GM23248 (cell line): Measurements from ENCODE around the gene PSMD4. TPM values are rescaled to one million over a fixed set of nuclear protein-coding genes. Genes with fewer than 3 reads are reported as not detected.

Source experiments
- DNase-seq: peaks from one replicate; pipeline ENCODE4 v3.0.0-alpha.2; 2015
- H2AFZ ChIP-seq: fragments of 200-600 bp; sonication (generic); 2 replicates; pipeline ENCODE4 v1.6.1; 2016; ENCODE audit warnings: antibody characterized with exemption
- H3F3A ChIP-seq: fragments of 200-600 bp; sonication (generic); 2 replicates; pipeline ENCODE4 v1.6.1; 2016; ENCODE audit warnings: mild to moderate bottlenecking, antibody characterized with exemption, mixed run types; ENCODE audit not compliant: insufficient read depth
- H3K27ac ChIP-seq: fragments of 200-600 bp; sonication (generic); 2 replicates; pipeline ENCODE4 v1.5.1; 2016; ENCODE audit warnings: mild to moderate bottlenecking
- H3K27me3 ChIP-seq: fragments of 200-600 bp; sonication (generic); replicated peaks from 2 replicates; pipeline ENCODE4 v1.6.1; 2016; ENCODE audit warnings: mild to moderate bottlenecking; ENCODE audit not compliant: insufficient read depth
- H3K36me3 ChIP-seq: fragments of 200-600 bp; sonication (generic); 2 replicates; pipeline ENCODE4 v1.6.1; 2016; ENCODE audit warnings: low read depth, mild to moderate bottlenecking
- H3K4me1 ChIP-seq: fragments of 200-600 bp; sonication (generic); 2 replicates; pipeline ENCODE4 v1.6.1; 2016; ENCODE audit warnings: mild to moderate bottlenecking; ENCODE audit not compliant: insufficient read depth
- H3K4me2 ChIP-seq: fragments of 200-600 bp; sonication (generic); one replicate; pipeline ENCODE4 v1.6.1; 2016; ENCODE audit warnings: mild to moderate bottlenecking; ENCODE audit not compliant: unreplicated experiment
- H3K4me3 ChIP-seq: fragments of 200-600 bp; sonication (generic); 2 replicates; pipeline ENCODE4 v1.5.1; 2016; ENCODE audit warnings: mild to moderate bottlenecking
- H3K79me2 ChIP-seq: fragments of 200-600 bp; sonication (generic); 2 replicates; pipeline ENCODE4 v1.6.1; 2016; ENCODE audit warnings: mild to moderate bottlenecking; ENCODE audit not compliant: insufficient read depth
- H3K9ac ChIP-seq: fragments of 200-600 bp; sonication (generic); 2 replicates; pipeline ENCODE4 v1.6.1; 2016; ENCODE audit warnings: mild to moderate bottlenecking
- H3K9me2 ChIP-seq: fragments of 200-600 bp; sonication (generic); 2 replicates; pipeline ENCODE4 v1.6.1; 2016; ENCODE audit warnings: mixed run types, mild to moderate bottlenecking, moderate library complexity; ENCODE audit not compliant: insufficient read depth
- H3K9me3 ChIP-seq: fragments of 200-600 bp; sonication (generic); one replicate; pipeline ENCODE4 v1.6.1; 2017; ENCODE audit warnings: low read depth
- H4K20me1 ChIP-seq: fragments of 200-600 bp; sonication (generic); 2 replicates; pipeline ENCODE4 v1.6.0; 2016; ENCODE audit not compliant: insufficient read depth
- EZH2 ChIP-seq: fragments of 200-600 bp; sonication (generic); IDR thresholded peaks from 2 replicates; pipeline ENCODE4 v1.6.1; 2018; ENCODE audit warnings: antibody characterized with exemption, mild to moderate bottlenecking; ENCODE audit not compliant: insufficient read depth, poor library complexity, severe bottlenecking
- EZH2phosphoT487 ChIP-seq: fragments of 200-600 bp; sonication (generic); IDR thresholded peaks from 2 replicates; pipeline ENCODE4 v1.6.1; 2018; ENCODE audit warnings: antibody characterized with exemption, moderate library complexity, mild to moderate bottlenecking, low read depth; ENCODE audit not compliant: insufficient read depth
- WGBS, 2 experiments: methylation state at CpG; one replicate each; pipeline ENCODE4 v1.1.6; 2015 to 2017; ENCODE audit warnings: low lambda C conversion rate in 2 of 2, low coverage in 1 of 2; ENCODE audit errors: missing lambda C conversion rate in 2 of 2; 5-methylcytosine and 5-hydroxymethylcytosine counted together
- in situ Hi-C: fragments of 300-500 bp; cut with MboI; formaldehyde crosslinking; loops from 2 replicates; pipeline ENCODE4 v1.15.0; 2020
- polyA plus RNA-seq: library from polyadenylated mRNA; unstranded; fragments of >200 nt; fragmentation: Nextera tagmentation; extraction: Ambion mirVana; gene quantifications from 2 replicates; pipeline ENCODE4 v1.2.1, GENCODE V29; 2016
- total RNA-seq: library from RNA; depleted of rRNA; stranded (reverse); fragments of >200 nt; shearing (Covaris generic); gene quantifications from 2 replicates; pipeline ENCODE4 v1.2.3, GENCODE V29; 2014

PSMD4 gene
- total and polyA plus RNA-seq, 2 experiments from 2014 or later = 130 to 166 TPM

GRCh38 chr1:151265446-151266236 lies 11.1 kb downstream of the PSMD4 start:
- Histone ChIP-seq H3K27ac (no peak overlapping the region), H4K20me1 (no peaks in the 10 kb centered on the region), H3K9me3 (no peaks in the 10 kb centered on the region), H3K79me2 (peaks cover 32% of the 10 kb centered on the region), H3K9me2 (no peaks in the 10 kb centered on the region), H2AFZ (no peak overlapping the region), H3F3A (no peaks in the 10 kb centered on the region; the same call in 1 of the 2 replicates), H3K9ac (no peak overlapping the region), H3K4me2 (no peak overlapping the region), H3K4me3 (no peak overlapping the region), H3K36me3 (peaks cover 33% of the 10 kb centered on the region; the same call in 1 of the 2 replicates), H3K4me1 (no peaks in the 10 kb centered on the region), H3K27me3 (no peaks in the 10 kb centered on the region)
- in situ Hi-C loops = no loop called here
- WGBS, 2 experiments = 86 to 88% methylated on average over 14 of the region's 14 CpGs
- TF ChIP-seq EZH2phosphoT487 (no peak), EZH2 (no peak)
- no peak for DNase-seq

- Histone ChIP-seq H3K79me2 (peaks cover 26% of the 10 kb centered on the region), H3K4me3 (no peak overlapping the region), H3F3A (peaks cover 1% of the 10 kb centered on the region; the same call in 1 of the 2 replicates), H3K9ac (no peak overlapping the region), H4K20me1 (no peaks in the 10 kb centered on the region), H3K27ac (no peak overlapping the region), H3K4me2 (no peak overlapping the region), H3K9me3 (no peaks in the 10 kb centered on the region), H3K36me3 (peaks cover 33% of the 10 kb centered on the region; the same call in 1 of the 2 replicates), H2AFZ (no peak overlapping the region), H3K4me1 (0 out of 2 replicates have a peak, but pooled peaks cover 1% of the 10 kb centered on the region), H3K9me2 (no peaks in the 10 kb centered on the region), H3K27me3 (no peaks in the 10 kb centered on the region)
- TF ChIP-seq EZH2 (no peak), EZH2phosphoT487 (no peak)
- no peak for DNase-seq
- in situ Hi-C loops = no loop called here
- 98 to 100% methylated on average over 3 of the region's 3 CpGs for WGBS, 2 experiments
Measured at GRCh38 chr1:151266315-151266714, 11.8 kb downstream of the PSMD4 start.

DNA sequence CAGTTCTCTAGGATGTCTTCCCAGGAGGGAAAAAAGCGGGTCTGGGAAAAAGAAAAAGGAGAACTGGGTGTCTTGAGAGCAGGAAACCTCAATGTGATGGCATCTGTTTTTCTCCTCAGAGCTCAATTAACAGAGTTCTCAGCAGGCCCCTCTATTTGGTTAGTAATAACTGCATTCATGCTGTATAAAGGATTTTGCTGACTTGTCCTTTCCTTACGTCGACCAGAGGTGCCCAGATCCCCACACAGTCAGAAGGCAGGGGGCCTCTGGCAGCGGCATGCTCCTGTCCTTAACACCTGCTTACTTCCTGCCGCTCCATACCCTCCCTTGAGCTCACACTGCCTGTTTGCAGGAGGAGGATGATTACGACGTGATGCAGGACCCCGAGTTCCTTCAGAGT lies 12.3 kb downstream of the PSMD4 start:
- H3K9me3 ChIP-seq = no peaks in the 10 kb centered on the region
- no peaks in the 10 kb centered on the region for H3K9me2 ChIP-seq
- no peaks in the 10 kb centered on the region for H3K27me3 ChIP-seq
- H3K4me2 ChIP-seq = no peak overlapping the region
- H3K27ac ChIP-seq = no peak overlapping the region
- H4K20me1 ChIP-seq = no peaks in the 10 kb centered on the region
- no peak overlapping the region for H2AFZ ChIP-seq
- peaks cover 33% of the 10 kb centered on the region; the same call in 1 of the 2 replicates for H3K36me3 ChIP-seq
- in situ Hi-C loops = no loop called here
- peaks cover 21% of the 10 kb centered on the region for H3K79me2 ChIP-seq
- no peak for TF ChIP-seq EZH2
- TF ChIP-seq EZH2phosphoT487 = no peak
- no peak overlapping the region for H3K4me3 ChIP-seq
- 69 to 71% methylated on average over 8 of the region's 8 CpGs for WGBS, 2 experiments
- no peak overlapping the region for H3K9ac ChIP-seq
- peaks cover 6% of the 10 kb centered on the region; the same call in 1 of the 2 replicates for H3F3A ChIP-seq
- DNase-seq = no peak
- 0 out of 2 replicates have a peak, but pooled peaks cover 6% of the 10 kb centered on the region for H3K4me1 ChIP-seq

- Histone ChIP-seq H4K20me1 (no peaks in the 10 kb centered on the region), H3K4me1 (0 out of 2 replicates have a peak, but pooled peaks cover 6% of the 10 kb centered on the region), H3K4me2 (no peak overlapping the region), H3K79me2 (peaks cover 11% of the 10 kb centered on the region), H3K4me3 (no peak overlapping the region), H3K9ac (no peak overlapping the region), H3K9me2 (no peaks in the 10 kb centered on the region), H3K9me3 (no peaks in the 10 kb centered on the region), H2AFZ (no peak overlapping the region), H3F3A (peaks cover 6% of the 10 kb centered on the region; the same call in 1 of the 2 replicates), H3K36me3 (peaks cover 24% of the 10 kb centered on the region; the same call in 1 of the 2 replicates), H3K27ac (no peak overlapping the region), H3K27me3 (no peaks in the 10 kb centered on the region)
- no peak for TF ChIP-seq EZH2phosphoT487
- in situ Hi-C loops = no loop called here
- 47 to 48% methylated on average over 4 of the region's 4 CpGs for WGBS, 2 experiments
- peak; percentile 41 for DNase-seq
Measured at GRCh38 chr1:151267760-151268159, 13.2 kb downstream of the PSMD4 start.
